ENCODE measurements around the gene GADD45B.
A peak's percentile ranks its signal among the peaks of the same experiment; 100 is the strongest.
"Not testable (repeated sequence)": the region's sequence is repeated elsewhere in the genome, so short reads cannot be mapped to it uniquely, and the experiment has no call there.

GADD45B gene

GRCh38 chr19:2454199-2454961 is 21.5 kb upstream of the GADD45B start:
- no peak for TF ChIP-seq CTCF (conservative IDR thresholded peaks at IDR 0.05; ENCODE audit: low read length)
- DNase-seq (ENCODE audit: low read depth), result no peak
- no peak overlapping the region for H3K4me3 ChIP-seq (ENCODE audit: low read length)

GRCh38 chr19:2454962-2455850 is 20.7 kb upstream of the GADD45B start:
- DNase-seq (ENCODE audit: low read depth), result no peak
- TF ChIP-seq CTCF (conservative IDR thresholded peaks at IDR 0.05; ENCODE audit: low read length), result no peak
- peak overlapping the region; percentile 79 for H3K4me3 ChIP-seq (ENCODE audit: low read length)

DNA sequence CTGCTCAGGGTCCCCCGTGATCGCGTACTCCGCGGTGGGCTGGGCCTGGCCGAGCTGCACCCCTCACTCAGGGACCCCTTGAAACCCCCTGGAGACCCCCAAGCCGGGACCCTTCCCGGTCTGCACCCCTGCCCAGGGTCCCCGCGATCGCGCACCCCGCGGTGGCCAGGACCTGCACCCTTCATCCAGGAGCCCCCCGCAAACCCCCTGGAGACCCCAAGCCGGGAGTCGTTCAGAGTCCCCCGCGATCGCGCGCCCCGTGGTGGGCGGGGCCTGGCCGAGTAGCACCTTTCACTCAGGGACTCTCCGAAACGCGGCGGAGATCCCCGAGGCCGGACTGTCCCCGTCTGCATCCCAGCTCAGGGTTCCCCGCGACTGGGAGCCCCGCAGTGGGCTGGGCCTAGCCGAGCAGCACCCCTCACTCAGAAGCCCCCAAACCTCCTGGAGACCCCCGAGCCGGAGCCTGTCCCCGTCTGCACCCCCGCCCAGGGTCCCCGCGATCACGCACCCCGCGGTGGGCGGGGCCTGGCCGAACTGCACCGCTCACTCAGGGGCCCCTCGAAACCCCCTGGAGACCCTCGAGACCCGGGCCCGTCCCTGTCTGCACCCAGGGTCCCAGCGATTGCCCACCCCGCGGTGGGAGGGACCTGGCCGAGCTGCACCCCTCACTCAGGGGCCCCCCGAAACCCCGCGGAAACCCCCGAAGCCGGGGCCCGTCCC is 19.9 kb upstream of the GADD45B start:
- no peak for TF ChIP-seq CTCF (conservative IDR thresholded peaks at IDR 0.05; ENCODE audit: low read length)
- peak overlapping the region; percentile 79 for H3K4me3 ChIP-seq (ENCODE audit: low read length)
- DNase-seq (ENCODE audit: low read depth), result no peak

GRCh38 chr19:2457394-2458037 is 18.4 kb upstream of the GADD45B start:
- no peak for TF ChIP-seq CTCF (conservative IDR thresholded peaks at IDR 0.05; ENCODE audit: low read length)
- DNase-seq (ENCODE audit: low read depth), result no peak
- peak overlapping the region; percentile 53 for H3K4me3 ChIP-seq (ENCODE audit: low read length)

GRCh38 chr19:2458054-2458453 is 17.9 kb upstream of the GADD45B start:
- DNase-seq (ENCODE audit: low read depth), result no peak
- no peak overlapping the region for H3K4me3 ChIP-seq (ENCODE audit: low read length)
- no peak for TF ChIP-seq CTCF (conservative IDR thresholded peaks at IDR 0.05; ENCODE audit: low read length)

DNA sequence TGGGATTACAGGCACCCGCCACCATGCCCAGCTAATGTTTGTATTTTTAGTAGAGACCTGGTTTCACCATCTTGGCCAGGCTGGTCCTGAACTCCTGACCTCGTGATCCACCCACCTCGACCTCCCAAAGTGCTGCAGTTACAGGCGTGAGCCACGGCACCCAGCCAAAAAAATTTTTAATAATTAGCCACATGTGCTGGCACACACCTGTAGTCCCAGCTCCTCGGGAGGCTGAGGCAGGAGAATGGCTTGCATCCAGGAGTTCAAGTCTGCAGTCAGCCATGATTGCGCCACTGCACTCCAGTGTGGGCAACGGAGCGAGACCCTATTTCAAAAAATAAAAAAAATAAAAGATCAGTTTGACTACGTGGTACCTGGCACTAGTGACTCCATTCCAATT is 17.2 kb upstream of the GADD45B start:
- not testable (repeated sequence) for DNase-seq (ENCODE audit: low read depth)

DNA sequence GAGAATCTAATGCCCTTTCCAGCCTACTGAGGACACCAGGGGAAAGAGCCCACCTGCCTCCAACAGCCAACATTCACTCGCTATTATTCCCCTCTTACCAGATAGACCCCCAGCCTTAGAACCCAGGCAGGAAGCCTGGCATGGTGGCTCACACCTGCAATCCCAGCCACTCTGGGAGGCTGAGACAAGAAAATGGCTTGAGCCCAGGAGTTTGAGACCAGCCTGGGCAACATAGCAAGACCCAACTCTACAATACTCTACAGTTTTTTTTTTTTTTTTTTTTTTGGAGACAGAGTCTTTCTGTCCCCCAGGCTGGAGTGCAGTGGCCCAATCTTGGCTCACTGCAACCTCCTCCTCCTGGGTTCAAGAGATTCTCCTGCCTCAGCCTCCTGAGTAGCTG is 15.7 kb upstream of the GADD45B start:
- no peak overlapping the region for H3K4me3 ChIP-seq (ENCODE audit: low read length)
- no peak for DNase-seq (ENCODE audit: low read depth)
- TF ChIP-seq CTCF (conservative IDR thresholded peaks at IDR 0.05; ENCODE audit: low read length), result no peak

More for the DNA sequence above, 17.2 kb upstream of the GADD45B start:
- not testable (repeated sequence) for H3K4me3 ChIP-seq (ENCODE audit: low read length)
